Measurements from ENCODE around the gene KIZ. TPM values are rescaled to one million over a fixed set of nuclear protein-coding genes. Genes with fewer than 3 reads are reported as not detected.
A peak's percentile ranks its signal among the peaks of the same experiment; 100 is the strongest.

The KIZ gene
- total RNA-seq, 2 experiments from 2014 or later: 31.1 to 33.8 TPM

DNA sequence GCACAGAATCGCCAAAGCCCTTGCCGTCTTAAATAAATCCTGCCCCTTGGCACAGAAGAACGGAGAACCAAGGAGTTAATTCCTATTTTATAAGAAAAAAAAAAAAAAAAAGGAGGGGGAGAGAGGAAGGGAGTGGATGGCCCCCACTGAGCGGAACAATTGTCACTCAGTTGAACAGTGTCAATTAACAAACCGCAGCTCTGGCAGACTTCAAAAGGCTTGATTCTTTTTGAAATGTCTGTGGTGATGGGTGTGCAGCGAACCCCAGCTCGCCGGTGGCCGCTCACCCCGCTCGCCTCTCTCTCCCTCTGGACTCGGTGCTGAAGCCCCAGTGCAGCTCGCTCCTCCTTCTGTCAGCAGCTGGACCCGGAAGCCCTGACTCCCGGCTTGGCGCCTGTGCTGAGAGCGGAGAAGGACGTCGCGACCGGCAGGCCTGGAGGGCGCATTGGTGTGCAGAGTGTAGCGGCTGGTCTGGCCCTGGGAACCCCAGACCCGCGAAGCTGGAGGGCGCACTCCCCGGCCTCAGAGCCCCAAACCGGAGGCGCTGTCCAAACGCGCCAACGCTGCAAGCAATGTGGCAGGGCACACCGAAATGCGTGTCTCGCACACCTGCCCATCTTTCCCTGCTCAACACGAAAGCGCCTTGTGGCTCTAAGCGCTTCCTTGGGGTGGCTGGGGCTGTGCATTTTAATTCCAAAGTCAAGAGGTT is 23.1 kb upstream of the KIZ start:
- ChIA-PET POLR2A (interaction anchor here (3.1 kb wide), 1 partner anchor 23 kb away, joined by 15 read pairs; the partner anchor contains the start of gene KIZ), CTCF (interaction anchor here (0.6 to 1.7 kb wide), 2 partner anchors 23 to 27 kb away, joined by 3 to 7 read pairs; partner anchors contain the start of gene KIZ)
- H3K4me3 ChIP-seq (ENCODE audit: low read length): peak overlapping the region; percentile 68
- TF ChIP-seq, protein P1, sequence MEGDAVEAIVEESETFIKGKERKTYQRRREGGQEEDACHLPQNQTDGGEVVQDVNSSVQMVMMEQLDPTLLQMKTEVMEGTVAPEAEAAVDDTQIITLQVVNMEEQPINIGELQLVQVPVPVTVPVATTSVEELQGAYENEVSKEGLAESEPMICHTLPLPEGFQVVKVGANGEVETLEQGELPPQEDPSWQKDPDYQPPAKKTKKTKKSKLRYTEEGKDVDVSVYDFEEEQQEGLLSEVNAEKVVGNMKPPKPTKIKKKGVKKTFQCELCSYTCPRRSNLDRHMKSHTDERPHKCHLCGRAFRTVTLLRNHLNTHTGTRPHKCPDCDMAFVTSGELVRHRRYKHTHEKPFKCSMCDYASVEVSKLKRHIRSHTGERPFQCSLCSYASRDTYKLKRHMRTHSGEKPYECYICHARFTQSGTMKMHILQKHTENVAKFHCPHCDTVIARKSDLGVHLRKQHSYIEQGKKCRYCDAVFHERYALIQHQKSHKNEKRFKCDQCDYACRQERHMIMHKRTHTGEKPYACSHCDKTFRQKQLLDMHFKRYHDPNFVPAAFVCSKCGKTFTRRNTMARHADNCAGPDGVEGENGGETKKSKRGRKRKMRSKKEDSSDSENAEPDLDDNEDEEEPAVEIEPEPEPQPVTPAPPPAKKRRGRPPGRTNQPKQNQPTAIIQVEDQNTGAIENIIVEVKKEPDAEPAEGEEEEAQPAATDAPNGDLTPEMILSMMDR (IDR thresholded peaks at IDR 0.05): no peak
- DNase-seq: peak in 7 of 14 experiments; percentile 18 to 73 (median 46)
- peaks cover 94% of the 10 kb centered on the region for H3K27me3 Mint-ChIP-seq
- no peak overlapping the region for H3K27ac Mint-ChIP-seq
- H3K9me3 Mint-ChIP-seq: peaks cover 3% of the 10 kb centered on the region
- peak overlapping the region; percentile 83 for H3K4me3 Mint-ChIP-seq
- peaks cover 94 to 100% of the 10 kb centered on the region in 2 experiments for H3K27me3 ChIP-seq (ENCODE audit: control insufficient read depth in 1 of 2, insufficient read depth in 2 of 2, low read length in 2 of 2)
- peak; percentile 58 for ATAC-seq (ENCODE audit: poor library complexity)
- peaks cover 55% of the 10 kb centered on the region for H3K4me1 Mint-ChIP-seq (ENCODE audit: low read depth)
- H3K4me1 ChIP-seq (ENCODE audit: insufficient read depth, low read length): peaks cover 68% of the 10 kb centered on the region
- peaks cover 5% of the 10 kb centered on the region for H3K36me3 Mint-ChIP-seq (ENCODE audit: low read depth)
- peaks cover 0 to 61% of the 10 kb centered on the region in 2 experiments for H3K9me3 ChIP-seq (ENCODE audit: control insufficient read depth in 1 of 2, insufficient read depth in 1 of 2, low read length in 2 of 2)
- intact Hi-C loops (cut with DNase I, micrococcal nuclease): loop anchor here in 1 of 2 experiments (2.0 to 10.0 kb wide), 3 partner anchors 22 to 405 kb away; partner anchors contain the start of gene NKX2-4
- no peak overlapping the region for H3K27ac ChIP-seq (ENCODE audit: low read depth in 1 of 2, low read length in 2 of 2)
- H3K36me3 ChIP-seq (ENCODE audit: insufficient read depth, low read length): no peaks in the 10 kb centered on the region

GRCh38 chr20:21103582-21104465 is 22.1 kb upstream of the KIZ start:
- ATAC-seq (ENCODE audit: poor library complexity) (no peak), DNase-seq (peak in 3 of 14 experiments; percentile 9 to 34 (median 31))
- intact Hi-C loops (cut with DNase I, micrococcal nuclease): loop anchor here in 1 of 2 experiments (2.0 to 10.0 kb wide), 3 partner anchors 21 to 403 kb away; partner anchors contain the start of gene NKX2-4
- ChIA-PET POLR2A (interaction anchor here (0.6 to 1.3 kb wide), 2 partner anchors 22 to 23 kb away, joined by 3 to 4 read pairs; partner anchors contain the start of gene KIZ), CTCF (no interaction called here)
- Histone ChIP-seq H3K4me1 (ENCODE audit: insufficient read depth, low read length) (peaks cover 68% of the 10 kb centered on the region), H3K9me3 (ENCODE audit: control insufficient read depth in 1 of 2, insufficient read depth in 1 of 2, low read length in 2 of 2) (peaks cover 0 to 61% of the 10 kb centered on the region in 2 experiments), H3K4me3 (ENCODE audit: low read length) (no peak overlapping the region), H3K27me3 (ENCODE audit: control insufficient read depth in 1 of 2, insufficient read depth in 2 of 2, low read length in 2 of 2) (peaks cover 89 to 100% of the 10 kb centered on the region in 2 experiments), H3K36me3 (ENCODE audit: insufficient read depth, low read length) (no peaks in the 10 kb centered on the region), H3K27ac (ENCODE audit: low read depth in 1 of 2, low read length in 2 of 2) (no peak overlapping the region)
- no peak overlapping the region for H3K27ac Mint-ChIP-seq
- peaks cover 94% of the 10 kb centered on the region for H3K27me3 Mint-ChIP-seq
- H3K36me3 Mint-ChIP-seq (ENCODE audit: low read depth): peaks cover 5% of the 10 kb centered on the region
- peak overlapping the region; percentile 83 for H3K4me3 Mint-ChIP-seq
- TF ChIP-seq, protein P1 (IDR thresholded peaks at IDR 0.05): no peak
- H3K4me1 Mint-ChIP-seq (ENCODE audit: low read depth): peaks cover 51% of the 10 kb centered on the region
- peaks cover 3% of the 10 kb centered on the region for H3K9me3 Mint-ChIP-seq

DNA sequence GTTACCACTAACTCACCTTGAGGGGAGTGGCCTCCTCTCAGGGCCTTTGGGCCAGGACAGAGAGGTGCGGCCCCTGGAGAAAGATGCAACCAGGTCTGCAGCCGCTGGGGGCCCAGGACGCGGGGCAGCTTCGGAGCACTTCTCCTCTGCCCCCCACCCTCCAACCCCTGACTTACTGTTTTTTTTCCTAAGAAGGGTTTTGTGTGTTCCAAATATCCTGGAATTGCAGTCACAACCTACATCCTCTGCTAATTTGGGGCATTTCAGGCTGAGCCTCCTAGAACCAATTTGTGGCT is 21.5 kb upstream of the KIZ start:
- H3K4me3 ChIP-seq (ENCODE audit: low read length): no peak overlapping the region
- no peak overlapping the region for H3K27ac Mint-ChIP-seq
- no peak for DNase-seq
- H3K9me3 Mint-ChIP-seq: peaks cover 3% of the 10 kb centered on the region
- no peak for ATAC-seq (ENCODE audit: poor library complexity)
- peaks cover 94% of the 10 kb centered on the region for H3K27me3 Mint-ChIP-seq
- H3K27ac ChIP-seq (ENCODE audit: low read depth in 1 of 2, low read length in 2 of 2): no peak overlapping the region
- H3K36me3 Mint-ChIP-seq (ENCODE audit: low read depth): peaks cover 5% of the 10 kb centered on the region
- peaks cover 62% of the 10 kb centered on the region for H3K4me1 ChIP-seq (ENCODE audit: insufficient read depth, low read length)
- POLR2A ChIA-PET: interaction anchor here (1.3 kb wide), 1 partner anchor 22 kb away, joined by 4 read pairs; no protein-coding TSS in a partner anchor
- H3K4me1 Mint-ChIP-seq (ENCODE audit: low read depth): peaks cover 46% of the 10 kb centered on the region
- CTCF ChIA-PET: no interaction called here
- peaks cover 85 to 95% of the 10 kb centered on the region in 2 experiments for H3K27me3 ChIP-seq (ENCODE audit: control insufficient read depth in 1 of 2, insufficient read depth in 2 of 2, low read length in 2 of 2)
- no peaks in the 10 kb centered on the region for H3K36me3 ChIP-seq (ENCODE audit: insufficient read depth, low read length)
- TF ChIP-seq, protein P1 (IDR thresholded peaks at IDR 0.05): no peak
- H3K9me3 ChIP-seq (ENCODE audit: control insufficient read depth in 1 of 2, insufficient read depth in 1 of 2, low read length in 2 of 2): peaks cover 0 to 61% of the 10 kb centered on the region in 2 experiments
- H3K4me3 Mint-ChIP-seq: no peak overlapping the region
- intact Hi-C loops (cut with DNase I, micrococcal nuclease): loop anchor here in 1 of 2 experiments (5.0 to 10.0 kb wide), 2 partner anchors 290 to 403 kb away; partner anchors contain the start of gene NKX2-4
